Choroid plexus epithelial cell (primary cell): ENCODE measurements around the gene UNC50.

ENCODE experiments used
- DNase-seq: peaks from one replicate; pipeline ENCODE4 v3.0.0-alpha.2; 2010; ENCODE audit warnings: low read depth
- H3K4me3 ChIP-seq: 2 replicates; pipeline ENCODE4 v1.5.1; 2011; ENCODE audit warnings: low read depth, mild to moderate bottlenecking, control low read depth, low read length, moderate library complexity
- CTCF ChIP-seq: conservative IDR thresholded peaks from 2 replicates; pipeline ENCODE4 v1.5.1; 2011; ENCODE audit warnings: low read depth, mild to moderate bottlenecking, control low read depth, inconsistent platforms, low read length, moderate library complexity

The UNC50 gene

GRCh38 chr2:98576666-98577312, 31.6 kb upstream of the UNC50 start:
- DNase-seq, result no peak
- no peak overlapping the region for H3K4me3 ChIP-seq
- no peak for TF ChIP-seq CTCF

- no peak overlapping the region for H3K4me3 ChIP-seq
- peak; percentile 31 for TF ChIP-seq CTCF
- DNase-seq, result no peak
These were observed 31.1 kb upstream of the UNC50 start for GRCh38 chr2:98577313-98577712.

- DNase-seq, result no peak
- H3K4me3 ChIP-seq, result no peak overlapping the region
- TF ChIP-seq CTCF, result no peak
These were observed 30.2 kb upstream of the UNC50 start for GRCh38 chr2:98578231-98578630.

- no peak for TF ChIP-seq CTCF
- DNase-seq, result no peak
- no peak overlapping the region for H3K4me3 ChIP-seq
These were observed 28.5 kb upstream of the UNC50 start for GRCh38 chr2:98579926-98580325.

- DNase-seq, result no peak
- no peak for TF ChIP-seq CTCF
- no peak overlapping the region for H3K4me3 ChIP-seq
These were observed 27.6 kb upstream of the UNC50 start for GRCh38 chr2:98580656-98581284.

- no peak for TF ChIP-seq CTCF
- no peak for DNase-seq
- H3K4me3 ChIP-seq, result no peak overlapping the region
These were observed 25.9 kb upstream of the UNC50 start for GRCh38 chr2:98582523-98582922.

GRCh38 chr2:98583276-98583675, 25.1 kb upstream of the UNC50 start:
- no peak for DNase-seq
- H3K4me3 ChIP-seq, result no peak overlapping the region
- no peak for TF ChIP-seq CTCF
